Transverse colon (tissue), 4 donors: ENCODE results near the gene FAM118B.

Experiments
- EP300 ChIP-seq: sonication (generic); formaldehyde crosslinking; IDR thresholded peaks from one replicate; pipeline ENCODE4 v1.6.1; 2017; ENCODE audit warnings: antibody characterized with exemption, low read depth
- POLR2AphosphoS5 ChIP-seq, 3 donors: sonication (generic); formaldehyde crosslinking; IDR thresholded peaks; one replicate each; pipeline ENCODE4 v1.6.1; 2016; ENCODE audit warnings: antibody characterized with exemption in 3 of 3
- TF ChIP-seq, protein P1 (sequence below), 5 experiments: fragments of 200-600 bp in 3 of 5; fragments of 450-650 bp in 2 of 5; sonication (generic) in 3 of 5; IDR thresholded peaks; 1 replicate in 2 of 5; 2 replicates in 3 of 5; pipeline ENCODE4 v1.5.1; 2016 to 2017; ENCODE audit warnings: antibody characterized with exemption in 5 of 5, inconsistent platforms in 3 of 5, mild to moderate bottlenecking in 2 of 5, moderate library complexity in 1 of 5

DNA sequence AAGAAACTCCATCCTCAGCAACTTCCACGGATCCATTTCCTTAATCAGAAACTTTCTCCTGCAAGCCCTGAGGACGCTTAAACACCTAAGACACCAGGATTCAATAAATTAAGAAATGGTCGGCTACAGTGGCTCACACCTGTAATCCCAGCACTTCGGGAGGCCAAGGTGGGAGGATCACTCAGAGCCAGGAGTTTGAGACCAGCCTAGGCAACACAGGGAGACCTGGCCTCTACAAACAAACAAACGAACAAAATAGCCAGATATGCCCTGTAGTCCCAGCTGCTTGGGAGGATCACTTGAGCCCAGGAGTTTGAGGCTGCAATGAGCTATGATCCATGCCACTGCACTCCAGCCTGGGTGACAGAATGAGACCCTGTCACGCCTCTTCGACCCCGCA, 46.8 kb upstream of the FAM118B start:
- TF ChIP-seq, protein P1, sequence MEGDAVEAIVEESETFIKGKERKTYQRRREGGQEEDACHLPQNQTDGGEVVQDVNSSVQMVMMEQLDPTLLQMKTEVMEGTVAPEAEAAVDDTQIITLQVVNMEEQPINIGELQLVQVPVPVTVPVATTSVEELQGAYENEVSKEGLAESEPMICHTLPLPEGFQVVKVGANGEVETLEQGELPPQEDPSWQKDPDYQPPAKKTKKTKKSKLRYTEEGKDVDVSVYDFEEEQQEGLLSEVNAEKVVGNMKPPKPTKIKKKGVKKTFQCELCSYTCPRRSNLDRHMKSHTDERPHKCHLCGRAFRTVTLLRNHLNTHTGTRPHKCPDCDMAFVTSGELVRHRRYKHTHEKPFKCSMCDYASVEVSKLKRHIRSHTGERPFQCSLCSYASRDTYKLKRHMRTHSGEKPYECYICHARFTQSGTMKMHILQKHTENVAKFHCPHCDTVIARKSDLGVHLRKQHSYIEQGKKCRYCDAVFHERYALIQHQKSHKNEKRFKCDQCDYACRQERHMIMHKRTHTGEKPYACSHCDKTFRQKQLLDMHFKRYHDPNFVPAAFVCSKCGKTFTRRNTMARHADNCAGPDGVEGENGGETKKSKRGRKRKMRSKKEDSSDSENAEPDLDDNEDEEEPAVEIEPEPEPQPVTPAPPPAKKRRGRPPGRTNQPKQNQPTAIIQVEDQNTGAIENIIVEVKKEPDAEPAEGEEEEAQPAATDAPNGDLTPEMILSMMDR (IDR thresholded peaks at IDR 0.05) = no peak
- TF ChIP-seq EP300 (no peak), POLR2AphosphoS5 (IDR thresholded peaks at IDR 0.05) (no peak)
